ENCODE measurements around the gene TLE4.

GRCh38 chr9:79562749-79563386, 8.9 kb upstream of the TLE4 start:
- TF ChIP-seq CTCF (optimal IDR thresholded peaks at IDR 0.05 in 1 of 3, IDR thresholded peaks at IDR 0.05 in 1 of 3, conservative IDR thresholded peaks at IDR 0.05 in 1 of 3; ENCODE audit: extremely low read depth in 1 of 3, insufficient read depth in 2 of 3, low read length in 3 of 3) (no peak), EZH2 (IDR thresholded peaks at IDR 0.05; ENCODE audit: low read length) (no peak)

Data from keratinocyte (primary cell).